Astrocyte (in vitro differentiated cells and primary cell): ENCODE data around the gene ZRANB2. TPM values are rescaled to one million over a fixed set of nuclear protein-coding genes. Genes with fewer than 3 reads are reported as not detected.

ENCODE experiments used
- DNase-seq: peaks from one replicate; pipeline ENCODE4 v3.0.0-alpha.2; 2010; ENCODE audit warnings: low read depth
- FAIRE-seq: peaks from 2 replicates; lab custom pipeline; 2011; peaks lifted over from hg19 to GRCh38; lab: Jason Lieb, UNC
- H2AFZ ChIP-seq: 2 replicates; pipeline ENCODE4 v1.6.0; 2012; ENCODE audit warnings: low read depth, low read length, inconsistent platforms
- H3K27ac ChIP-seq: 2 replicates; pipeline ENCODE4 v1.5.1; 2011; ENCODE audit warnings: low read depth, low read length, inconsistent platforms
- H3K27me3 ChIP-seq: 2 replicates; pipeline ENCODE4 v1.6.0; 2011; ENCODE audit warnings: low read length, inconsistent platforms; ENCODE audit not compliant: insufficient read depth
- H3K36me3 ChIP-seq: 2 replicates; pipeline ENCODE4 v1.5.1; 2011; ENCODE audit warnings: low read length, inconsistent platforms; ENCODE audit not compliant: insufficient read depth
- H3K4me1 ChIP-seq: 2 replicates; pipeline ENCODE4 v1.5.1; 2011; ENCODE audit warnings: low read length, inconsistent platforms; ENCODE audit not compliant: insufficient read depth
- H3K4me2 ChIP-seq: 2 replicates; pipeline ENCODE4 v1.6.0; 2012; ENCODE audit warnings: low read length, inconsistent platforms
- H3K4me3 ChIP-seq: 2 replicates; pipeline ENCODE4 v1.5.1; 2011; ENCODE audit warnings: low read depth, mild to moderate bottlenecking, low read length, inconsistent platforms; ENCODE audit not compliant: insufficient read depth
- H3K79me2 ChIP-seq: 2 replicates; pipeline ENCODE4 v1.6.0; 2012; ENCODE audit warnings: mild to moderate bottlenecking, low read length, inconsistent platforms; ENCODE audit not compliant: insufficient read depth
- H3K9ac ChIP-seq: 2 replicates; pipeline ENCODE4 v1.6.0; 2012; ENCODE audit warnings: mild to moderate bottlenecking, low read length, inconsistent platforms
- H3K9me3 ChIP-seq: 2 replicates; pipeline ENCODE4 v1.5.1; 2012; ENCODE audit warnings: low read depth, mild to moderate bottlenecking, low read length, inconsistent platforms; ENCODE audit not compliant: insufficient read depth
- H4K20me1 ChIP-seq: 2 replicates; pipeline ENCODE4 v1.6.0; 2012; ENCODE audit warnings: low read length, inconsistent platforms; ENCODE audit not compliant: insufficient read depth
- H3K27ac Mint-ChIP-seq: one replicate; pipeline ENCODE4 v1.8.0; 2021; ENCODE audit warnings: mild to moderate bottlenecking, mixed read lengths; ENCODE audit not compliant: unreplicated experiment
- H3K27me3 Mint-ChIP-seq: one replicate; pipeline ENCODE4 v1.8.0; 2021; ENCODE audit warnings: low read depth, mixed read lengths; ENCODE audit not compliant: unreplicated experiment
- H3K36me3 Mint-ChIP-seq: one replicate; pipeline ENCODE4 v1.8.0; 2021; ENCODE audit warnings: low read depth, mixed read lengths; ENCODE audit not compliant: unreplicated experiment
- H3K4me1 Mint-ChIP-seq: one replicate; pipeline ENCODE4 v1.8.0; 2021; ENCODE audit warnings: low read depth, mixed read lengths; ENCODE audit not compliant: unreplicated experiment
- H3K4me3 Mint-ChIP-seq: one replicate; pipeline ENCODE4 v1.8.0; 2021; ENCODE audit warnings: mild to moderate bottlenecking, moderate library complexity, mixed read lengths; ENCODE audit not compliant: unreplicated experiment
- H3K9me3 Mint-ChIP-seq: one replicate; pipeline ENCODE4 v1.8.0; 2021; ENCODE audit warnings: mild to moderate bottlenecking, mixed read lengths; ENCODE audit not compliant: unreplicated experiment
- CTCF ChIP-seq: IDR thresholded peaks from 2 replicates; pipeline ENCODE4 v1.5.1; 2011; ENCODE audit warnings: low read depth, mild to moderate bottlenecking, inconsistent platforms, low read length, moderate library complexity; ENCODE audit not compliant: insufficient read depth
- EZH2 ChIP-seq: IDR thresholded peaks from 2 replicates; pipeline ENCODE4 v1.6.1; 2012; ENCODE audit warnings: mild to moderate bottlenecking, low read length, inconsistent platforms; ENCODE audit not compliant: insufficient read depth
- total RNA-seq: library from RNA; stranded (reverse); gene quantifications from 2 replicates; pipeline ENCODE4 v1.2.1, GENCODE V29; 2021

The ZRANB2 gene
- total RNA-seq, 1 donor from 2014 or later = 97.0 TPM

GRCh38 chr1:71045463-71046028 lies 35.3 kb downstream of the ZRANB2 start:
- Histone ChIP-seq H3K9ac (no peak overlapping the region), H2AFZ (no peak overlapping the region), H3K36me3 (no peaks in the 10 kb centered on the region), H3K27ac (no peak overlapping the region), H3K4me1 (peaks cover 12% of the 10 kb centered on the region), H3K9me3 (no peaks in the 10 kb centered on the region), H3K79me2 (no peaks in the 10 kb centered on the region), H4K20me1 (no peaks in the 10 kb centered on the region), H3K27me3 (peaks cover 45% of the 10 kb centered on the region), H3K4me3 (no peak overlapping the region), H3K4me2 (no peak overlapping the region)
- TF ChIP-seq CTCF (no peak), EZH2 (no peak)
- H3K36me3 Mint-ChIP-seq = no peaks in the 10 kb centered on the region
- FAIRE-seq (no peak), DNase-seq (no peak)
- peaks cover 15% of the 10 kb centered on the region for H3K4me1 Mint-ChIP-seq
- H3K9me3 Mint-ChIP-seq = no peaks in the 10 kb centered on the region
- peaks cover 25% of the 10 kb centered on the region for H3K27me3 Mint-ChIP-seq
- H3K27ac Mint-ChIP-seq = no peak overlapping the region
- H3K4me3 Mint-ChIP-seq = no peak overlapping the region

GRCh38 chr1:71044833-71045232 lies 36.0 kb downstream of the ZRANB2 start:
- H3K27ac Mint-ChIP-seq = no peak overlapping the region
- H4K20me1 ChIP-seq = no peaks in the 10 kb centered on the region
- no peak overlapping the region for H3K27ac ChIP-seq
- no peak overlapping the region for H3K9ac ChIP-seq
- H3K9me3 Mint-ChIP-seq = no peaks in the 10 kb centered on the region
- peaks cover 16% of the 10 kb centered on the region for H3K4me1 Mint-ChIP-seq
- H3K4me3 ChIP-seq = no peak overlapping the region
- H3K27me3 Mint-ChIP-seq = peaks cover 25% of the 10 kb centered on the region
- TF ChIP-seq EZH2 (no peak), CTCF (no peak)
- H3K4me2 ChIP-seq = no peak overlapping the region
- peaks cover 45% of the 10 kb centered on the region for H3K27me3 ChIP-seq
- H3K79me2 ChIP-seq = no peaks in the 10 kb centered on the region
- H3K4me1 ChIP-seq = peaks cover 12% of the 10 kb centered on the region
- DNase-seq (no peak), FAIRE-seq (no peak)
- no peaks in the 10 kb centered on the region for H3K36me3 Mint-ChIP-seq
- H3K36me3 ChIP-seq = no peaks in the 10 kb centered on the region
- H3K9me3 ChIP-seq = no peaks in the 10 kb centered on the region
- H3K4me3 Mint-ChIP-seq = no peak overlapping the region
- no peak overlapping the region for H2AFZ ChIP-seq

DNA sequence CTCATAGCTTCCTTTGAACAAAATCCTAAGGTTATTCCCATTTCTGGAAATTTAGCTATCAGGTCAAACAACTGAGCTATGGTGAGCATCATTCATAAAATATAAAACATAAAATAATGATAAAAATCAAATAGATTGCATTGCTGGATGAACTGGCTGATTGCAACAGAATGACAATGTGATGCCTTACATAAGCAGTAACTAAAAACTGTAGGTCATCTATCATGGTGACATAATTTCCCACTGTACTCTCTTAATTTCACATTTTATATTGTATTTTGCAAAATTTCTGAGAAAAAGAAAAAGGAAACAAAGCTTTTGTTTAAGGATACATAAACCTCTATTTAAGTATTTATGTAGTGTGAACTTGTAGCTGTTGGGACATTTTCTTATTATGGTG lies 37.8 kb downstream of the ZRANB2 start:
- Histone ChIP-seq H3K79me2 (no peaks in the 10 kb centered on the region), H4K20me1 (no peaks in the 10 kb centered on the region), H3K27me3 (peaks cover 35% of the 10 kb centered on the region), H3K27ac (no peak overlapping the region), H2AFZ (no peak overlapping the region), H3K4me2 (no peak overlapping the region), H3K4me3 (no peak overlapping the region), H3K4me1 (peaks cover 11% of the 10 kb centered on the region), H3K36me3 (no peaks in the 10 kb centered on the region), H3K9me3 (no peaks in the 10 kb centered on the region), H3K9ac (no peak overlapping the region)
- H3K27ac Mint-ChIP-seq = no peak overlapping the region
- H3K36me3 Mint-ChIP-seq = no peaks in the 10 kb centered on the region
- H3K4me3 Mint-ChIP-seq = no peak overlapping the region
- H3K4me1 Mint-ChIP-seq = peaks cover 24% of the 10 kb centered on the region
- FAIRE-seq (no peak), DNase-seq (no peak)
- no peaks in the 10 kb centered on the region for H3K9me3 Mint-ChIP-seq
- H3K27me3 Mint-ChIP-seq = peaks cover 18% of the 10 kb centered on the region
- no peak for TF ChIP-seq EZH2
- TF ChIP-seq CTCF = no peak
